ENCODE results near the gene TMEM178B.

TMEM178B gene

GRCh38 chr7:141178486-141179135 lies 104.7 kb downstream of the TMEM178B start:
- H3K4me3 ChIP-seq, result no peak overlapping the region
- no peaks in the 10 kb centered on the region for H3K27me3 ChIP-seq
- no peaks in the 10 kb centered on the region for H3K36me3 ChIP-seq
- TF ChIP-seq, protein P1, sequence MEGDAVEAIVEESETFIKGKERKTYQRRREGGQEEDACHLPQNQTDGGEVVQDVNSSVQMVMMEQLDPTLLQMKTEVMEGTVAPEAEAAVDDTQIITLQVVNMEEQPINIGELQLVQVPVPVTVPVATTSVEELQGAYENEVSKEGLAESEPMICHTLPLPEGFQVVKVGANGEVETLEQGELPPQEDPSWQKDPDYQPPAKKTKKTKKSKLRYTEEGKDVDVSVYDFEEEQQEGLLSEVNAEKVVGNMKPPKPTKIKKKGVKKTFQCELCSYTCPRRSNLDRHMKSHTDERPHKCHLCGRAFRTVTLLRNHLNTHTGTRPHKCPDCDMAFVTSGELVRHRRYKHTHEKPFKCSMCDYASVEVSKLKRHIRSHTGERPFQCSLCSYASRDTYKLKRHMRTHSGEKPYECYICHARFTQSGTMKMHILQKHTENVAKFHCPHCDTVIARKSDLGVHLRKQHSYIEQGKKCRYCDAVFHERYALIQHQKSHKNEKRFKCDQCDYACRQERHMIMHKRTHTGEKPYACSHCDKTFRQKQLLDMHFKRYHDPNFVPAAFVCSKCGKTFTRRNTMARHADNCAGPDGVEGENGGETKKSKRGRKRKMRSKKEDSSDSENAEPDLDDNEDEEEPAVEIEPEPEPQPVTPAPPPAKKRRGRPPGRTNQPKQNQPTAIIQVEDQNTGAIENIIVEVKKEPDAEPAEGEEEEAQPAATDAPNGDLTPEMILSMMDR (IDR thresholded peaks at IDR 0.05), result no peak
- no peaks in the 10 kb centered on the region for H3K9me3 ChIP-seq
- H3K27ac ChIP-seq, result no peak overlapping the region
- intact Hi-C loops (cut with DNase I; ENCODE audit: low total_unique reads), result no loop called here
- no peaks in the 10 kb centered on the region for H3K4me1 ChIP-seq
- DNase-seq, result no peak

DNA sequence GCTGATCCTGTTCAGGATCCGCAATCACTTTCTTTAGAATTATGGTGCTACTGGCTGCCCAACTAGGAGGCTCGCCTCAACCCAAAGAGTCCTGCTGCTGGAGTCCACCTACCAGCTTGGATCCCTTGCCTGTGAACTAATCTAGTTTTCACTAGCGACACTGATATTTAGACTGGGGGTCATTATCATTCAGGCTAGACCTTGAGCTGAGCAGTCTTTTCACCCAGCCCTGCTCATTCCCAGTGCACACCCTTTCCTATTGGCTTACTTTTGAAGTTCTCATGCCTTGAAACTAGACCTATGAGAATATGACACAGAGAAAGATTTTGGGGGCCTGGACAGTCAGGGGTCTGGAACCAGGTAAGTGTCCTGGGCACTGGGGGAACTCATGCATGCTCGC lies 107.9 kb downstream of the TMEM178B start:
- no peaks in the 10 kb centered on the region for H3K27me3 ChIP-seq
- DNase-seq, result no peak
- H3K9me3 ChIP-seq, result no peaks in the 10 kb centered on the region
- no peak overlapping the region for H3K4me3 ChIP-seq
- intact Hi-C loops (cut with DNase I; ENCODE audit: low total_unique reads), result no loop called here
- no peaks in the 10 kb centered on the region for H3K36me3 ChIP-seq
- H3K27ac ChIP-seq, result no peak overlapping the region
- TF ChIP-seq, protein P1 (IDR thresholded peaks at IDR 0.05), result no peak
- H3K4me1 ChIP-seq, result no peaks in the 10 kb centered on the region

DNA sequence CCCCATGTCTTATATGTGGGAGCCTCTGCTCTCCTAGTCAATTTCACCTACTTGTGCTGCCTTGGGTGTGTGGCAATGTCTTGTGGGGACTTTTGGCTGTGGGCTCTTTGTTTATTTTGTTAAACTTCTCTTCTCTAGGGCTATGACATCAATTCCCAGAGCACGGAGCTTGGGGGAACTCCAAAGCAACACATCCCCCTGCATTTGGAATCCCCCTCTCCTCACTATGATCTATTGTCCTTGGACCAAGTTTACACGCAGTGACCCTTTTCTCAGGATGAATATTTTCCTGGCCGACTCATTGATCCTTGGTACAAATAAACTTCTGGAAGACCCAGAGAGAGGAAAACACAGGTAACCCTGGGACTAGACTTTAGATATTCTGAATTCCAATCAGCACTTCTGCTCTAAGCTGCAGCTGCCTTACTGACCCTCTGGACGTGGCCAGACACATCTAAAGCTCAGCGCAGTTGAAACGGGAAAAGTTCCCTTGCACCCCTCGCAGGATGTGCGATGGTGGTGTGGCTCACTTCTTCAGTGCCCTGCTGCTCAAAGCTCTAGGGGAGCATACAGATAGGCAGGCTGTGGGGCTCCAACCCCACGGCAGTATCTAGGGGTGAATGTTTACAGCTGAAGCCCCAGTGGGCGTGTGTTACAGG lies 110.8 kb downstream of the TMEM178B start:
- DNase-seq, result no peak
- Histone ChIP-seq H3K27me3 (no peaks in the 10 kb centered on the region), H3K27ac (no peak overlapping the region), H3K36me3 (no peaks in the 10 kb centered on the region), H3K9me3 (no peaks in the 10 kb centered on the region), H3K4me3 (no peak overlapping the region), H3K4me1 (no peaks in the 10 kb centered on the region)
- TF ChIP-seq, protein P1 (IDR thresholded peaks at IDR 0.05), result no peak
- intact Hi-C loops (cut with DNase I; ENCODE audit: low total_unique reads), result no loop called here

DNA sequence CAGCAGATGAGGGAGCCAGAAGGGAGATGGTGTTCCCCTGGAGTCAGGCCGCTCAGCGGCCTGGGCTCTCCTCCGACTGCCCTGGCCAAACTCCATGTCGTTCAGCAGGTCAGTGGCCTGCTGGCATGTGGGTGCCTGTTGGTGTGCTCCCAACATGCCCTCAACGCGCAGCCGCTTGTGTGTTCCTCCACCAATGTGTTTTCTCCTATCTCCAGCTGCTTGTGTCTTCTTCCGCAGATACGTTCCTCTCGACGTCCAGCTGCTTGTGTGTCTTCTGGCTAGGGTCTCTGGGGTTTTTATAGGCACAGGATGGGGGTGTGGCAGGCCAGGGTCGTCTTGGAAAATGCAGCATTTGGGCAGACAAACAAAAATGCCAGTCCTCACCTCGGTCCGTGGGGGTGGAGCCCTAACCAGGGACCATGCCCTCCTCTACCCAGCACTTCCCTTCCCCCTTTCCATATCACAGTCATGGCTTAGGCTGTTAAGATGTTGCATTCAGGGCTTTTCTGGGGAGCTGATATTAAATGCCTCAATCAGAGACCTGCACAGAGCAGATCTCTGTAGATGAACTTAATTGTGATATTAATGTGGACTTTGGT lies 111.6 kb downstream of the TMEM178B start:
- Histone ChIP-seq H3K27me3 (no peaks in the 10 kb centered on the region), H3K9me3 (no peaks in the 10 kb centered on the region), H3K27ac (no peak overlapping the region), H3K4me3 (no peak overlapping the region), H3K36me3 (no peaks in the 10 kb centered on the region), H3K4me1 (no peaks in the 10 kb centered on the region)
- TF ChIP-seq, protein P1 (IDR thresholded peaks at IDR 0.05), result no peak
- DNase-seq, result no peak
- intact Hi-C loops (cut with DNase I; ENCODE audit: low total_unique reads), result no loop called here

GRCh38 chr7:141189231-141189630 lies 115.4 kb downstream of the TMEM178B start:
- intact Hi-C loops (cut with DNase I; ENCODE audit: low total_unique reads), result no loop called here
- DNase-seq, result no peak

More at GRCh38 chr7:141189231-141189630, 115.4 kb downstream of the TMEM178B start:
- no peak overlapping the region for H3K4me3 ChIP-seq
- no peaks in the 10 kb centered on the region for H3K27me3 ChIP-seq
- no peaks in the 10 kb centered on the region for H3K4me1 ChIP-seq
- H3K36me3 ChIP-seq, result no peaks in the 10 kb centered on the region
- H3K9me3 ChIP-seq, result no peaks in the 10 kb centered on the region
- H3K27ac ChIP-seq, result no peak overlapping the region
- TF ChIP-seq, protein P1 (IDR thresholded peaks at IDR 0.05), result no peak
